H1 (cell line): ENCODE measurements around the gene ZNF277.

Experiments used
- CBX5 ChIP-seq: fragments of 300-800, 300-1000 bp; sonication (generic); IDR thresholded peaks from 2 replicates; pipeline ENCODE4 v1.7.1; 2016; ENCODE audit warnings: antibody characterized with exemption, low read length, low read depth
- CREB1 ChIP-seq: IDR thresholded peaks from 2 replicates; pipeline ENCODE4 v1.6.1; 2012; ENCODE audit warnings: inconsistent platforms
- EZH2 ChIP-seq: fragments of 200-600 bp; sonication (generic); IDR thresholded peaks from 2 replicates; pipeline ENCODE4 v1.7.1; 2012; ENCODE audit warnings: low read depth, mild to moderate bottlenecking, moderate library complexity, low read length, inconsistent platforms; ENCODE audit not compliant: severe bottlenecking
- KDM1A ChIP-seq: fragments of 200-600, 300-600 bp; sonication (generic); IDR thresholded peaks from 2 replicates; pipeline ENCODE4 v1.7.1; 2016; ENCODE audit warnings: mild to moderate bottlenecking, low read length, borderline replicate concordance
- NANOG ChIP-seq: IDR thresholded peaks from 2 replicates; pipeline ENCODE4 v1.6.1; 2011; ENCODE audit warnings: low read length, low read depth, mild to moderate bottlenecking, inconsistent platforms; ENCODE audit not compliant: insufficient read depth, poor library complexity, severe bottlenecking
- POLR2A ChIP-seq, 2 experiments: IDR thresholded peaks; 1 replicate in 1 of 2; 2 replicates in 1 of 2; pipeline ENCODE4 v1.6.1; 2011; ENCODE audit warnings: low read depth in 2 of 2, low read length in 2 of 2, mild to moderate bottlenecking in 2 of 2; ENCODE audit errors: control extremely low read depth in 1 of 2
- POLR2AphosphoS5 ChIP-seq: IDR thresholded peaks from 2 replicates; pipeline ENCODE4 v1.6.1; 2011; ENCODE audit warnings: low read depth, low read length
- RFX5 ChIP-seq: IDR thresholded peaks from 2 replicates; pipeline ENCODE4 v1.6.1; 2011; ENCODE audit warnings: low read depth, low read length, improper control_type of control experiment, borderline replicate concordance
- SIN3A ChIP-seq, 2 experiments: IDR thresholded peaks in 1 of 2; conservative IDR thresholded peaks in 1 of 2; 2 replicates each; pipeline ENCODE4 v1.6.1; 2011 to 2012; ENCODE audit warnings: low read length in 2 of 2, improper control_type of control experiment in 1 of 2, low read depth in 1 of 2, mild to moderate bottlenecking in 1 of 2
- YY1 ChIP-seq: IDR thresholded peaks from 2 replicates; pipeline ENCODE4 v1.6.1; 2011; ENCODE audit warnings: low read depth, mild to moderate bottlenecking, low read length
- TF ChIP-seq, protein P1 (sequence below), 3 experiments: IDR thresholded peaks; 1 replicate in 2 of 3; 2 replicates in 1 of 3; pipeline versions ENCODE4 v1.5.1 to v1.6.1; 2011; ENCODE audit warnings: low read length in 3 of 3, mild to moderate bottlenecking in 3 of 3, inconsistent platforms in 2 of 3, low read depth in 1 of 3, moderate library complexity in 1 of 3; ENCODE audit not compliant: insufficient read depth in 1 of 3; ENCODE audit errors: control extremely low read depth in 1 of 3
- TF ChIP-seq, protein P2 (sequence below): IDR thresholded peaks from 2 replicates; pipeline ENCODE4 v1.6.1; 2012; ENCODE audit warnings: inconsistent platforms
- TF ChIP-seq, protein P3 (sequence below): IDR thresholded peaks from 2 replicates; pipeline ENCODE4 v1.6.1; 2011; ENCODE audit warnings: low read length, improper control_type of control experiment

DNA sequence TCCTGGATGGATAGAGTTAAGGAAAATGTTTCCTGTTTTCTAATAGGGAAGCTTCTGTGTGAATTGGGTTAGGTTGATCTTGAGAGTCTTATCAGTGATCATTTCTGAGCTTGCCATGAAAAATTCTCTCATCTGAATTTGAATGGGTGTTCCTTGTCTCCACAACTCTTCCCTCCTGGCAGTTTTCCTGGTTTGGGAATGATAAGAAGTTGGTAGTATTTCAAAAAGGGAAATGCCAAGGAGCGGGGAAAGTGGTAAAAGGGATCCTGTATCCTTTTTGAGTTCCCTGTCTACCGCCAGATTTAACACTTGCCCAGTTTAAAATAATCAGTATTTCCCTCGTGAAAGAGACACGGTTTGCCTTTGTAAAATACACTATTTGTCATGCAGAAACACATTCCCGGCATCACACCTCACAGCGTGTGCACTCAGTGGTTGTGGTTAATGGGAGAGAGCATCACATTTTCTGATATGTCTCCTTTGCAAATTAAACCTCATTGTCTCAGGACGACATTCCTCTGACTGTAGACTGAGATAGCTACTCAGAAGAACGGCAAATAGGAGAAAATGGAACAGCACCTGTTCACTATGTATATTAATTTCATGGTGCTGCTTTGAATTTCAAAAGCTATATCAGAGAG is 130.6 kb downstream of the ZNF277 start:
- TF ChIP-seq NANOG (no peak), POLR2A (IDR thresholded peaks at IDR 0.05; ENCODE audit: control extremely low read depth in 1 of 2, low read depth in 2 of 2, low read length in 2 of 2) (no peak), CREB1 (no peak), CBX5 (no peak), EZH2 (no peak), POLR2AphosphoS5 (no peak), RFX5 (no peak), SIN3A (conservative IDR thresholded peaks at IDR 0.05 in 1 of 2, IDR thresholded peaks at IDR 0.05 in 1 of 2; ENCODE audit: low read depth in 1 of 2, low read length in 2 of 2) (no peak), KDM1A (no peak), YY1 (no peak)
- TF ChIP-seq, protein P1, sequence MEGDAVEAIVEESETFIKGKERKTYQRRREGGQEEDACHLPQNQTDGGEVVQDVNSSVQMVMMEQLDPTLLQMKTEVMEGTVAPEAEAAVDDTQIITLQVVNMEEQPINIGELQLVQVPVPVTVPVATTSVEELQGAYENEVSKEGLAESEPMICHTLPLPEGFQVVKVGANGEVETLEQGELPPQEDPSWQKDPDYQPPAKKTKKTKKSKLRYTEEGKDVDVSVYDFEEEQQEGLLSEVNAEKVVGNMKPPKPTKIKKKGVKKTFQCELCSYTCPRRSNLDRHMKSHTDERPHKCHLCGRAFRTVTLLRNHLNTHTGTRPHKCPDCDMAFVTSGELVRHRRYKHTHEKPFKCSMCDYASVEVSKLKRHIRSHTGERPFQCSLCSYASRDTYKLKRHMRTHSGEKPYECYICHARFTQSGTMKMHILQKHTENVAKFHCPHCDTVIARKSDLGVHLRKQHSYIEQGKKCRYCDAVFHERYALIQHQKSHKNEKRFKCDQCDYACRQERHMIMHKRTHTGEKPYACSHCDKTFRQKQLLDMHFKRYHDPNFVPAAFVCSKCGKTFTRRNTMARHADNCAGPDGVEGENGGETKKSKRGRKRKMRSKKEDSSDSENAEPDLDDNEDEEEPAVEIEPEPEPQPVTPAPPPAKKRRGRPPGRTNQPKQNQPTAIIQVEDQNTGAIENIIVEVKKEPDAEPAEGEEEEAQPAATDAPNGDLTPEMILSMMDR (IDR thresholded peaks at IDR 0.05; ENCODE audit: control extremely low read depth in 1 of 3, insufficient read depth in 1 of 3, low read depth in 1 of 3, low read length in 3 of 3): no peak
- TF ChIP-seq, protein P2, sequence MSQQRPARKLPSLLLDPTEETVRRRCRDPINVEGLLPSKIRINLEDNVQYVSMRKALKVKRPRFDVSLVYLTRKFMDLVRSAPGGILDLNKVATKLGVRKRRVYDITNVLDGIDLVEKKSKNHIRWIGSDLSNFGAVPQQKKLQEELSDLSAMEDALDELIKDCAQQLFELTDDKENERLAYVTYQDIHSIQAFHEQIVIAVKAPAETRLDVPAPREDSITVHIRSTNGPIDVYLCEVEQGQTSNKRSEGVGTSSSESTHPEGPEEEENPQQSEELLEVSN: no peak
- TF ChIP-seq, protein P3, sequence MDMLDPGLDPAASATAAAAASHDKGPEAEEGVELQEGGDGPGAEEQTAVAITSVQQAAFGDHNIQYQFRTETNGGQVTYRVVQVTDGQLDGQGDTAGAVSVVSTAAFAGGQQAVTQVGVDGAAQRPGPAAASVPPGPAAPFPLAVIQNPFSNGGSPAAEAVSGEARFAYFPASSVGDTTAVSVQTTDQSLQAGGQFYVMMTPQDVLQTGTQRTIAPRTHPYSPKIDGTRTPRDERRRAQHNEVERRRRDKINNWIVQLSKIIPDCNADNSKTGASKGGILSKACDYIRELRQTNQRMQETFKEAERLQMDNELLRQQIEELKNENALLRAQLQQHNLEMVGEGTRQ: no peak
